ENCODE data around the gene CBY3.

GRCh38 chr5:179729303-179729702 is 48.5 kb upstream of the CBY3 start:
- TF ChIP-seq, protein P1, sequence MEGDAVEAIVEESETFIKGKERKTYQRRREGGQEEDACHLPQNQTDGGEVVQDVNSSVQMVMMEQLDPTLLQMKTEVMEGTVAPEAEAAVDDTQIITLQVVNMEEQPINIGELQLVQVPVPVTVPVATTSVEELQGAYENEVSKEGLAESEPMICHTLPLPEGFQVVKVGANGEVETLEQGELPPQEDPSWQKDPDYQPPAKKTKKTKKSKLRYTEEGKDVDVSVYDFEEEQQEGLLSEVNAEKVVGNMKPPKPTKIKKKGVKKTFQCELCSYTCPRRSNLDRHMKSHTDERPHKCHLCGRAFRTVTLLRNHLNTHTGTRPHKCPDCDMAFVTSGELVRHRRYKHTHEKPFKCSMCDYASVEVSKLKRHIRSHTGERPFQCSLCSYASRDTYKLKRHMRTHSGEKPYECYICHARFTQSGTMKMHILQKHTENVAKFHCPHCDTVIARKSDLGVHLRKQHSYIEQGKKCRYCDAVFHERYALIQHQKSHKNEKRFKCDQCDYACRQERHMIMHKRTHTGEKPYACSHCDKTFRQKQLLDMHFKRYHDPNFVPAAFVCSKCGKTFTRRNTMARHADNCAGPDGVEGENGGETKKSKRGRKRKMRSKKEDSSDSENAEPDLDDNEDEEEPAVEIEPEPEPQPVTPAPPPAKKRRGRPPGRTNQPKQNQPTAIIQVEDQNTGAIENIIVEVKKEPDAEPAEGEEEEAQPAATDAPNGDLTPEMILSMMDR (IDR thresholded peaks at IDR 0.05 in 4 of 5, conservative IDR thresholded peaks at IDR 0.05 in 1 of 5), result no peak
- no peak for TF ChIP-seq POLR2A (IDR thresholded peaks at IDR 0.05)
